Ovary (tissue), 3 donors: ENCODE data around the gene ALG13.

ENCODE experiments used
- EP300 ChIP-seq: sonication (generic); formaldehyde crosslinking; IDR thresholded peaks from one replicate; pipeline ENCODE4 v1.6.1; 2017; ENCODE audit warnings: antibody characterized with exemption
- POLR2A ChIP-seq: fragments of 450-650 bp; IDR thresholded peaks from one replicate; pipeline ENCODE4 v1.6.1; 2017; ENCODE audit warnings: antibody characterized with exemption, mild to moderate bottlenecking, moderate library complexity
- TF ChIP-seq, protein P1 (sequence below), 3 donors: fragments of 450-650 bp in 2 of 3; fragments of 200-600 bp in 1 of 3; IDR thresholded peaks; one replicate each; pipeline versions ENCODE4 v1.5.1 to v1.8.0; 2016 to 2022; ENCODE audit warnings: antibody characterized with exemption in 3 of 3, mild to moderate bottlenecking in 1 of 3
- donor health status: DM: no; HTN: no; CAD: no.

DNA sequence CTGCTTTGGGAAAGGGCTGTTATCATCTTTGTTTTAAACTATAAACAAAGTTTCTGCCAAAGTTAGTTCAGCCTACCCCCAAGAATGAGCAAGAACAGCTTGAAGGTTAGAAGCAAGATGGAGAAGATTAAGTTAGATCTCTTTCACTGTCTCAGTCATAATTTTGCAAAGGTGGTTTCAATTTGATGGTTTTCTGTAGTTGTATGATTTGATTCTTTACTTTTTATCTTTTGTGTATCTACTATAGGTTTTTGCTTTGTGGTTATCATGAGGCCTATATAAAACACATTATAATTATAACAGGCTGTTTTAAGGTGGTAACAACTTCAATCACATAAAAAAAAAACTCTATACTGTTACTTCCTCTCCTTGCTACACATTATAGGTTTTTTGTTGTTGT, 35.4 kb upstream of the ALG13 start:
- TF ChIP-seq, protein P1, sequence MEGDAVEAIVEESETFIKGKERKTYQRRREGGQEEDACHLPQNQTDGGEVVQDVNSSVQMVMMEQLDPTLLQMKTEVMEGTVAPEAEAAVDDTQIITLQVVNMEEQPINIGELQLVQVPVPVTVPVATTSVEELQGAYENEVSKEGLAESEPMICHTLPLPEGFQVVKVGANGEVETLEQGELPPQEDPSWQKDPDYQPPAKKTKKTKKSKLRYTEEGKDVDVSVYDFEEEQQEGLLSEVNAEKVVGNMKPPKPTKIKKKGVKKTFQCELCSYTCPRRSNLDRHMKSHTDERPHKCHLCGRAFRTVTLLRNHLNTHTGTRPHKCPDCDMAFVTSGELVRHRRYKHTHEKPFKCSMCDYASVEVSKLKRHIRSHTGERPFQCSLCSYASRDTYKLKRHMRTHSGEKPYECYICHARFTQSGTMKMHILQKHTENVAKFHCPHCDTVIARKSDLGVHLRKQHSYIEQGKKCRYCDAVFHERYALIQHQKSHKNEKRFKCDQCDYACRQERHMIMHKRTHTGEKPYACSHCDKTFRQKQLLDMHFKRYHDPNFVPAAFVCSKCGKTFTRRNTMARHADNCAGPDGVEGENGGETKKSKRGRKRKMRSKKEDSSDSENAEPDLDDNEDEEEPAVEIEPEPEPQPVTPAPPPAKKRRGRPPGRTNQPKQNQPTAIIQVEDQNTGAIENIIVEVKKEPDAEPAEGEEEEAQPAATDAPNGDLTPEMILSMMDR (IDR thresholded peaks at IDR 0.05): no peak
- TF ChIP-seq POLR2A (no peak), EP300 (no peak)
